RWPE2 (cell line): Measurements from ENCODE around the gene CAT.

Source experiments
- ATAC-seq: fragments of 200-7000 bp; cut with Tn5 transposase; 3 replicates; pipeline ENCODE4 v1.9.1; 2021; ENCODE audit warnings: low read depth
- DNase-seq: peaks from one replicate; pipeline ENCODE4 v3.0.0-alpha.2; 2020; ENCODE audit warnings: low spot score
- H3K27ac ChIP-seq: fragments of 450-650 bp; 2 replicates; pipeline ENCODE4 v1.5.1; 2017; ENCODE audit warnings: mild to moderate bottlenecking; ENCODE audit not compliant: poor library complexity, severe bottlenecking
- H3K27me3 ChIP-seq: fragments of 250-450 bp; sonication (Bioruptor Pico); 2 replicates; pipeline ENCODE4 v1.5.1; 2021; ENCODE audit warnings: mild to moderate bottlenecking, moderate library complexity; ENCODE audit not compliant: insufficient read depth, poor library complexity, severe bottlenecking
- H3K36me3 ChIP-seq: fragments of 250-450 bp; sonication (Bioruptor Pico); 2 replicates; pipeline ENCODE4 v1.5.1; 2020; ENCODE audit warnings: low read depth, mild to moderate bottlenecking, moderate library complexity
- H3K4me1 ChIP-seq: fragments of 250-450 bp; sonication (Bioruptor Pico); 2 replicates; pipeline ENCODE4 v1.5.1; 2021; ENCODE audit warnings: mild to moderate bottlenecking, moderate library complexity; ENCODE audit not compliant: insufficient read depth, poor library complexity, severe bottlenecking
- H3K4me3 ChIP-seq: fragments of 250-450 bp; sonication (Bioruptor Pico); 2 replicates; pipeline ENCODE4 v1.5.1; 2021; ENCODE audit warnings: mild to moderate bottlenecking, moderate library complexity; ENCODE audit not compliant: severe bottlenecking
- H3K9me3 ChIP-seq: fragments of 250-450 bp; sonication (Bioruptor Pico); 2 replicates; pipeline ENCODE4 v1.5.1; 2021; ENCODE audit warnings: mild to moderate bottlenecking, moderate library complexity; ENCODE audit not compliant: severe bottlenecking
- TF ChIP-seq, protein P1 (sequence below): fragments of 450-650 bp; IDR thresholded peaks from one replicate; pipeline ENCODE4 v1.5.1; 2017; ENCODE audit warnings: mild to moderate bottlenecking, moderate library complexity; ENCODE audit not compliant: poor library complexity, severe bottlenecking

Gene CAT

GRCh38 chr11:34501500-34501899, 62.8 kb downstream of the CAT start:
- DNase-seq (no peak), ATAC-seq (peak; percentile 54; the same call in 1 of the 3 replicates)
- H3K36me3 ChIP-seq, result no peaks in the 10 kb centered on the region
- no peaks in the 10 kb centered on the region for H3K9me3 ChIP-seq
- TF ChIP-seq, protein P1, sequence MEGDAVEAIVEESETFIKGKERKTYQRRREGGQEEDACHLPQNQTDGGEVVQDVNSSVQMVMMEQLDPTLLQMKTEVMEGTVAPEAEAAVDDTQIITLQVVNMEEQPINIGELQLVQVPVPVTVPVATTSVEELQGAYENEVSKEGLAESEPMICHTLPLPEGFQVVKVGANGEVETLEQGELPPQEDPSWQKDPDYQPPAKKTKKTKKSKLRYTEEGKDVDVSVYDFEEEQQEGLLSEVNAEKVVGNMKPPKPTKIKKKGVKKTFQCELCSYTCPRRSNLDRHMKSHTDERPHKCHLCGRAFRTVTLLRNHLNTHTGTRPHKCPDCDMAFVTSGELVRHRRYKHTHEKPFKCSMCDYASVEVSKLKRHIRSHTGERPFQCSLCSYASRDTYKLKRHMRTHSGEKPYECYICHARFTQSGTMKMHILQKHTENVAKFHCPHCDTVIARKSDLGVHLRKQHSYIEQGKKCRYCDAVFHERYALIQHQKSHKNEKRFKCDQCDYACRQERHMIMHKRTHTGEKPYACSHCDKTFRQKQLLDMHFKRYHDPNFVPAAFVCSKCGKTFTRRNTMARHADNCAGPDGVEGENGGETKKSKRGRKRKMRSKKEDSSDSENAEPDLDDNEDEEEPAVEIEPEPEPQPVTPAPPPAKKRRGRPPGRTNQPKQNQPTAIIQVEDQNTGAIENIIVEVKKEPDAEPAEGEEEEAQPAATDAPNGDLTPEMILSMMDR, result no peak
- no peaks in the 10 kb centered on the region for H3K27me3 ChIP-seq
- no peak overlapping the region for H3K4me3 ChIP-seq
- H3K4me1 ChIP-seq, result peaks cover 7% of the 10 kb centered on the region
- no peak overlapping the region for H3K27ac ChIP-seq

GRCh38 chr11:34501949-34502348, 63.2 kb downstream of the CAT start:
- Histone ChIP-seq H3K9me3 (no peaks in the 10 kb centered on the region), H3K36me3 (no peaks in the 10 kb centered on the region), H3K4me3 (no peak overlapping the region), H3K27me3 (no peaks in the 10 kb centered on the region), H3K4me1 (peaks cover 7% of the 10 kb centered on the region), H3K27ac (no peak overlapping the region)
- ATAC-seq (no peak), DNase-seq (no peak)
- TF ChIP-seq, protein P1, result no peak

DNA sequence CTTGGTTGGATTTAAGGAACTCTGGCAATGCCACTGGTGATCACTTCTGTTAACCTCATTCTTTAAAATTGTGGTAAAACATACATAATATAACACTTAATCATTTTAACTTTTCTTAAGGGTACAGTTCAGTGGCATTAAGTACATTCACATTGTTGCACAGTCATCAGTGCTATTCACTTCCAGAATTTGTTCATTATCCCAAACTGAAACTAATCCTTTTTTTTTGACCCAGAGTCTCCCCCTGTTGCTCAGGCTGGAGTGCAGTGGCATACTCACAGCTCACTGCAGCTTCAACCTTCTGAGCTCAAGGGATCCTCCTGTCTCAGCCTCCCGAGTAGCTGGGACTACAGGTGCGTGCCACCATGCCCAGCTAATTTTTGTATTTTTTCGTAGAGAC, 64.2 kb downstream of the CAT start:
- Histone ChIP-seq H3K27me3 (no peaks in the 10 kb centered on the region), H3K4me3 (no peak overlapping the region), H3K4me1 (peaks cover 7% of the 10 kb centered on the region), H3K27ac (no peak overlapping the region), H3K9me3 (no peaks in the 10 kb centered on the region), H3K36me3 (no peaks in the 10 kb centered on the region)
- DNase-seq (no peak), ATAC-seq (no peak)
- TF ChIP-seq, protein P1, result no peak

DNA sequence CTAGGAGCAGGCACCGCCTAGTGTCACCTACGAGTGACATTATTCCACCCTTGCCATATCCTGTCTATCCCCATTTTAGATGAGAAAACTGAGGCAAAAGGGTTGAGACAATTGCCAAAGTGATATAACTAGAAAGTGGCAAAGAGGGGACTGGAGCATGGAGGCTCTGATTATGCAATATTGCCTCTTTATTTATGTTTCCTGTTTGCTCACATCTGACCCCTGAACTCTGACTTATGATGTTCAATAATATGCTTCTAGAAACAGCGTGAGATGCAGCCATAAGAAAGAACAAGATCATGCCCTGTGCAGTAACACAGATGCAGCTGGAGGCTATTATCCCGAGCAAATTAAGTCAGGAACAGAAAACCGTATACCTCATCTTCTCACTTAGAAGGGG, 67.1 kb downstream of the CAT start:
- H3K27me3 ChIP-seq, result no peaks in the 10 kb centered on the region
- TF ChIP-seq, protein P1, result no peak
- no peak for ATAC-seq
- no peak for DNase-seq
- no peak overlapping the region for H3K27ac ChIP-seq
- H3K9me3 ChIP-seq, result no peaks in the 10 kb centered on the region
- no peaks in the 10 kb centered on the region for H3K36me3 ChIP-seq
- peaks cover 7% of the 10 kb centered on the region for H3K4me1 ChIP-seq
- H3K4me3 ChIP-seq, result no peak overlapping the region

DNA sequence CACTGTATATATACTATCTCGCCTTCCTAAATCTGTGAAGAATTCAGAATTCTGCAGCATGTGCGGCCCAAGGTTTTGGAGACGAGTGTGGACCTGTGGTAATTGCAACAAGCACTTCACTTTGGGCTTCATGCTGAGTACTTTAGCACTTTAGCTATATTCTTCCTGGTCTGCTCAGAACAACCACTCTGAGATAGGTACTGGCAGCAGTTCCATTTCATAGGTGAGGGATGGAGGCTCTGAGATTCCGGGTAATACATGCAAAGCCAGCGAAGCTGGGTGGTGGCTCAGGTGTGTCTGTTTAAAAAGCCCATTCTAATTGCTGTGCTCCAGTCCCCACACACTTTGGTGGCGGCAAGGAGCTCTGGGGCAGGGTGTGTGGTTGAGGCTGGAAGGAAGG, 68.4 kb downstream of the CAT start:
- no peak for ATAC-seq

More for the DNA sequence above, 68.4 kb downstream of the CAT start:
- no peaks in the 10 kb centered on the region for H3K9me3 ChIP-seq
- peaks cover under 1% of the 10 kb centered on the region for H3K4me1 ChIP-seq
- TF ChIP-seq, protein P1, result no peak
- H3K4me3 ChIP-seq, result no peak overlapping the region
- no peak overlapping the region for H3K27ac ChIP-seq
- no peaks in the 10 kb centered on the region for H3K36me3 ChIP-seq
- DNase-seq, result no peak
- H3K27me3 ChIP-seq, result no peaks in the 10 kb centered on the region
